Stimulated activated naive CD8-positive, alpha-beta T cell treated with anti-CD3 and anti-CD28 coated beads, Interleukin-15, Interleukin-2, amounts not matched to agents 100 ng/mL and 50 ng/mL, for 24 hours (primary cell): Measurements from ENCODE around the gene FOXD4L4.
"Not testable (repeated sequence)": the region's sequence is repeated elsewhere in the genome, so short reads cannot be mapped to it uniquely, and the experiment has no call there.

ENCODE experiments used
- H3K27ac Mint-ChIP-seq: one replicate; pipeline ENCODE4 v1.8.0; 2021; ENCODE audit warnings: mild to moderate bottlenecking, mixed read lengths
- H3K27me3 Mint-ChIP-seq: one replicate; pipeline ENCODE4 v1.8.0; 2021; ENCODE audit warnings: mixed read lengths
- H3K36me3 Mint-ChIP-seq: one replicate; pipeline ENCODE4 v1.8.0; 2021; ENCODE audit warnings: low read depth, mixed read lengths
- H3K4me1 Mint-ChIP-seq: one replicate; pipeline ENCODE4 v1.8.0; 2021; ENCODE audit warnings: low read depth, mixed read lengths
- H3K4me3 Mint-ChIP-seq: one replicate; pipeline ENCODE4 v1.8.0; 2021; ENCODE audit warnings: mild to moderate bottlenecking, mixed read lengths
- H3K9me3 Mint-ChIP-seq: one replicate; pipeline ENCODE4 v1.8.0; 2021; ENCODE audit warnings: mixed read lengths

Gene FOXD4L4

DNA sequence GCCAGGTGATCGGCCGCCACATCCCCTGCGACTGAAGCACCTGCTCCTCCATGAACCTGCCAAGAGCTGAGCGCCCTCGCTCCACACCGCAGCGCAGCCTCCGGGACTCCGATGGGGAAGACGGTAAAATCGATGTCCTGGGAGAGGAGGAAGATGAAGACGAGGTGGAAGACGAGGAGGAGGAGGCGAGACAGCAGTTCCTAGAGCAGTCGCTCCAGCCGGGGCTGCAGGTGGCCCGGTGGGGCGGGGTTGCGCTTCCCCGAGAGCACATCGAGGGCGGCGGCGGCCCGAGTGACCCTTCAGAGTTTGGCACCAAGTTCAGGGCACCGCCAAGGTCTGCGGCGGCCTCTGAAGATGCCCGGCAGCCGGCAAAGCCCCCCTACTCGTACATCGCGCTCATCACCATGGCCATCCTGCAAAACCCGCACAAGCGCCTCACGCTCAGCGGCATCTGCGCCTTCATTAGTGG is at the start of gene FOXD4L4:
Gene FOXD4L4, plus strand, starts transcription at position 51 of the 469 bp plus-strand sequence. Its CDS starts 0 bp downstream, at position 51.
- not testable (repeated sequence) for H3K4me3 Mint-ChIP-seq, H3K4me1 Mint-ChIP-seq, H3K36me3 Mint-ChIP-seq, H3K27ac Mint-ChIP-seq, H3K9me3 Mint-ChIP-seq, H3K27me3 Mint-ChIP-seq

DNA sequence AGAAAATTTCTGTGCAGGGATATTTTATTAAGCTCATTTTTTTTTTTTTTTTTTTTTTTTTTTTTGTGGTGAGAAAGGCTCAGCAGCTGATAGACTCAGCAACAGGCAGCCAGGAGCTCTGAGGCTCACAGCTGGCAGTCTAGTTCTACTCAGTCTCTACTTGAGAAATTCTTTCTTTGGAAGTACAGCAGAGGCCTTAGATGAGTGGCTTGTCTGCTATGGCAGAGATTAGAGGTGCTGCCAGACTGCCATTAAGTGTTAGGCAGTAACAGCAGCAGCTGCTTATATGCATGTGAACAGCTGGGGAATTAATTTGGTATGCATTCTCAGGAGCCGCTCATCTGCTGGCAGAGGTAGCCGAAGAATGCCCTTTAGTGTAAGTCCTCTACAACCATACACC is 33.4 kb upstream of the FOXD4L4 start:
- H3K27me3 Mint-ChIP-seq, H3K9me3 Mint-ChIP-seq, H3K4me1 Mint-ChIP-seq, H3K4me3 Mint-ChIP-seq, H3K36me3 Mint-ChIP-seq, H3K27ac Mint-ChIP-seq: not testable (repeated sequence)

DNA sequence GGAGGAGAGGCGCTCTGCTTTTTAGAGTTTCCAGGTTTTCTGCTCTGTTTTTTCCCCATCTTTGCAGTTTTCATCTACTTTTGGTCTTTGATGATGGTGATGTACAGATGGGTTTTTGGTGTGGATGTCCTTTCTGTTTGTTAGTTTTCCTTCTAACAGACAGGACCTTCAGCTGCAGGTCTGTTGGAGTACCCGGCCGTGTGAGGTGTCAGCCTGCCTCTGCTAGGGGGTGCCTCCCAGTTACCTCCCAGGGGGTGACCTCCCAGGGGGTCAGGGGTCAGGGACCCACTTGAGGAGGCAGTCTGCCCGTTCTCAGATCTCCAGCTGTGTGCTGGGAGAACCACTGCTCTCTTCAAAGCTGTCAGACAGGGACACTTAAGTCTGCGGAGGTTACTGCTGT is 22.5 kb upstream of the FOXD4L4 start:
- not testable (repeated sequence) for H3K27ac Mint-ChIP-seq, H3K27me3 Mint-ChIP-seq, H3K4me1 Mint-ChIP-seq, H3K9me3 Mint-ChIP-seq, H3K4me3 Mint-ChIP-seq, H3K36me3 Mint-ChIP-seq

DNA sequence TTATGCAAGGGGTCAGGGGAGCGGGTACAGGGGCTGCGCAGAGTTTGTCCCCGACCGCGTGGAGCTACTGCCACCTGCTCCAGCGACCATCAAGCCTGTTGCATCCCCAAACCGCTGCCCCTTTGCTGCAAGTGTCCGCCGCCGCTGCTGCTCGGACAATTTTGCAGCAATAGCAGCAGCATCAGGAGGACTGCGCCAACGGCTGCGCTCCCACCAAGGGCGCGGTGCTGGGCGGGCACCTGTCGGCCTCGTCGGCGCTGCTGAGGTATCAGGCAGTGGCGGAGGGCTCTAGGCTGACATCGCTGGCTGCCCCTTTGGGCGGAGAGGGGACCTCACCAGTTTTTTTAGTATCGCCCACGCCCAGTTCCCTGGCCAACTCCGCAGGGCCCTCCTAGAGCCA is 1.2 kb downstream of the FOXD4L4 start:
- H3K4me1 Mint-ChIP-seq, H3K27me3 Mint-ChIP-seq, H3K4me3 Mint-ChIP-seq, H3K36me3 Mint-ChIP-seq, H3K27ac Mint-ChIP-seq, H3K9me3 Mint-ChIP-seq: not testable (repeated sequence)
